K562 (cell line): Measurements from ENCODE around the gene RIMKLA. TPM values are rescaled to one million over a fixed set of nuclear protein-coding genes. Genes with fewer than 3 reads are reported as not detected.

Experiments
- ARNT ChIP-seq, 2 experiments: fragments of 450-650 bp; IDR thresholded peaks; 2 replicates each; pipeline ENCODE4 v1.6.1; 2016; ENCODE audit warnings: mild to moderate bottlenecking in 1 of 2
- BMI1 ChIP-seq: fragments of 150-350 bp; IDR thresholded peaks from 2 replicates; pipeline ENCODE4 v1.6.1; 2014; ENCODE audit warnings: low read length
- C11orf30 ChIP-seq: fragments of 450-650 bp; IDR thresholded peaks from 2 replicates; pipeline ENCODE4 v1.6.1; 2016; ENCODE audit warnings: low read depth, mild to moderate bottlenecking
- COPS2 ChIP-seq: fragments of 450-650 bp; conservative IDR thresholded peaks from 2 replicates; pipeline ENCODE4 v1.6.1; 2016; ENCODE audit warnings: mild to moderate bottlenecking, moderate library complexity
- CREBBP ChIP-seq: IDR thresholded peaks from one replicate; pipeline ENCODE4 v1.6.1; 2012; ENCODE audit warnings: low read depth, mild to moderate bottlenecking, control low read depth, inconsistent platforms, low read length
- HMGN3 ChIP-seq: IDR thresholded peaks from 2 replicates; pipeline ENCODE4 v1.6.1; 2011; ENCODE audit warnings: borderline replicate concordance, low read depth, mild to moderate bottlenecking, mixed read lengths, low read length; ENCODE audit not compliant: insufficient read length; ENCODE audit errors: extremely low read depth
- HOXB6 ChIP-seq: fragments of 250-450 bp; sonication (Bioruptor Pico); IDR thresholded peaks from 2 replicates; pipeline ENCODE4 v1.5.1; 2022; ENCODE audit warnings: mild to moderate bottlenecking, borderline replicate concordance
- KHSRP ChIP-seq: fragments of 450-650 bp; IDR thresholded peaks from 2 replicates; pipeline ENCODE4 v1.6.1; 2017
- KLF13 ChIP-seq: fragments of 450-650 bp; IDR thresholded peaks from 2 replicates; pipeline ENCODE4 v1.6.1; 2016; ENCODE audit warnings: missing genetic modification characterization, low read depth, mild to moderate bottlenecking, missing compliant biosample characterization, moderate library complexity, borderline replicate concordance
- POLR2AphosphoS2 ChIP-seq: IDR thresholded peaks from 2 replicates; pipeline ENCODE4 v1.6.1; 2012; ENCODE audit warnings: low read length, improper control_type of control experiment
- POLR2H ChIP-seq: IDR thresholded peaks from 2 replicates; pipeline ENCODE4 v1.6.1; 2016; ENCODE audit warnings: missing genetic modification characterization, low read depth, mild to moderate bottlenecking, control low read depth, missing compliant biosample characterization, moderate library complexity
- RBM22 ChIP-seq: fragments of 200-400 bp; formaldehyde crosslinking; IDR thresholded peaks from 2 replicates; pipeline ENCODE4 v1.6.1; 2018; ENCODE audit warnings: low read length, low read depth; ENCODE audit not compliant: poor library complexity, severe bottlenecking
- SMARCA5 ChIP-seq: fragments of 450-650 bp; IDR thresholded peaks from 2 replicates; pipeline ENCODE4 v1.6.1; 2016
- SREBF2 ChIP-seq: sonication (generic); formaldehyde crosslinking; IDR thresholded peaks from 2 replicates; pipeline ENCODE4 v1.4.0; 2020; ENCODE audit warnings: mild to moderate bottlenecking, missing genetic modification reagents
- SRSF7 ChIP-seq: fragments of 200-400 bp; formaldehyde crosslinking; optimal IDR thresholded peaks from 2 replicates; pipeline ENCODE3; 2017; ENCODE audit warnings: mild to moderate bottlenecking, low read depth, low read length
- TSHZ1 ChIP-seq: fragments of 250-450 bp; sonication (Bioruptor Pico); IDR thresholded peaks from 2 replicates; pipeline ENCODE4 v1.4.0; 2020; ENCODE audit warnings: mild to moderate bottlenecking, moderate library complexity
- ZBTB49 ChIP-seq: sonication (generic); formaldehyde crosslinking; IDR thresholded peaks from 2 replicates; pipeline ENCODE4 v1.8.0; 2022; ENCODE audit warnings: missing genetic modification reagents, mild to moderate bottlenecking, borderline replicate concordance
- ZC3H4 ChIP-seq: sonication (generic); formaldehyde crosslinking; IDR thresholded peaks from 2 replicates; pipeline ENCODE4 v1.9.0; 2021; ENCODE audit warnings: missing genetic modification reagents, borderline replicate concordance
- ZFX ChIP-seq: sonication (generic); formaldehyde crosslinking; IDR thresholded peaks from 2 replicates; pipeline ENCODE4 v1.8.0; 2022; ENCODE audit warnings: mild to moderate bottlenecking, missing genetic modification reagents, moderate library complexity
- ZNF696 ChIP-seq: fragments of 250-450 bp; sonication (Bioruptor Pico); conservative IDR thresholded peaks from 2 replicates; pipeline ENCODE4 v1.4.0; 2020; ENCODE audit warnings: mild to moderate bottlenecking, moderate library complexity
- ZZZ3 ChIP-seq: fragments of 450-650 bp; IDR thresholded peaks from 2 replicates; pipeline ENCODE4 v1.6.1; 2016; ENCODE audit warnings: antibody characterized with exemption, mild to moderate bottlenecking, moderate library complexity
- polyA plus RNA-seq, 8 experiments: library from polyadenylated mRNA; depleted of rRNA in 4 of 8; stranded (reverse) in 5 of 8; unstranded in 3 of 8; fragments of >200 nt; fragmentation: Nextera tagmentation in 2 of 8; fragmentation: Illumina TruSeq in 1 of 8; extraction: Ambion mirVana in 2 of 8; extraction: Trizol in 1 of 8; gene quantifications; 2 replicates each; pipeline versions ENCODE4 v1.2.1 to v1.2.3, GENCODE V29; 2011 to 2014; ENCODE audit warnings: inconsistent platforms in 1 of 8, missing spikeins in 1 of 8
- total RNA-seq, 7 experiments: library from RNA; depleted of rRNA in 6 of 7; stranded (reverse); fragments of >200 nt in 6 of 7; fragmentation: Illumina TruSeq in 2 of 7; extraction: Trizol in 2 of 7; gene quantifications; 2 replicates each; pipeline versions ENCODE4 v1.2.1 to v1.2.3, GENCODE V29; 2011 to 2021; ENCODE audit warnings: low replicate concordance in 1 of 7
- TF ChIP-seq, protein P1 (sequence below): fragments of 450-650 bp; formaldehyde crosslinking; IDR thresholded peaks from 2 replicates; pipeline ENCODE4 v1.4.0; 2020; ENCODE audit warnings: mild to moderate bottlenecking, mixed read lengths

The RIMKLA gene
- total and polyA plus RNA-seq, 9 of the 15 experiments (the other 6 are each of a cell fraction or from before 2014, with no cell fraction given): 0.02 TPM; not detected in 8

DNA sequence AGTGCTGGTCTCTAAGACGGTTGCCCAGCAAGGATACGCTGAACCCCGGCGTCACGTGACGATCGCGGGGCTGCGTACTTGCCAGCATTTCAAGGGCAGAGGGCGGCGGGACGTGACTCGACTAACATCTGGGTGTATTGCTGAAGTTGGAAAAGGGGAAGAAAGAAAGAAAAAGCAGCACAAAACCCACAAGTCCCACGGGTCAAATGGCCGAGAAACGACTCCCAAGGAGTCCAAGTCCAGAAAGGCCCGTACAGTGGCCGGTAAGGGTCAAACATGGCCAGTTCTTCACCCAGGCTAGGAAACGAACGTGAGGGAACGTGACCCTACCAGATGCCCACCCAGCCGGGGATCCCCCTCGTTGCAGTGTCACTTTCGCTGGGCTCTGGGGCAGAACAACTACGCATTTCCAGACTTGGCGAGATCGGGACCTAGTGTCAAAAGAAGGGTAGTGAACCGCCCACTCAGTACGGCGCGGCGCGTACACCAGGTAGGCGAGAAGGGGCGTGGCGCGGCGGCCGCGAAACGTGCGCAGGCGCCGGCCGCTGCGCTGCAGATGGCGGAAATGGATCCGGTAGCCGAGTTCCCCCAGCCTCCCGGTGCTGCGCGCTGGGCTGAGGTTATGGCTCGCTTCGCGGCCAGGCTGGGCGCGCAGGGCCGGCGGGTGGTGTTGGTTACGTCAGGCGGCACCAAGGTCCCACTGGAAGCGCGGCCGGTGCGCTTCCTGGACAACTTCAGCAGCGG is 75.6 kb downstream of the RIMKLA start, which contains the start of the genes PPCS and ZMYND12 (continued):
- TF ChIP-seq TSHZ1 (CRISPR knock-in tag) (no peak), ARNT (IDR thresholded peaks at IDR 0.05) (no peak), RBM22 (no peak), ZBTB49 (CRISPR knock-in tag) (no peak), SREBF2 (CRISPR knock-in tag) (no peak), ZFX (0 out of 2 replicates have a peak, but pooled peaks have one; percentile 86), ZNF696 (CRISPR knock-in tag) (no peak), C11orf30 (no peak), SRSF7 (no peak), HOXB6 (CRISPR knock-in tag) (no peak), POLR2AphosphoS2 (no peak), CREBBP (no peak), COPS2 (no peak), ZC3H4 (CRISPR knock-in tag) (no peak), SMARCA5 (no peak), BMI1 (no peak), KHSRP (no peak), KLF13 (tag) (peak; percentile 78; the same call in 1 of the 2 replicates), POLR2H (tag) (peak; percentile 50; the same call in 1 of the 2 replicates), ZZZ3 (no peak), HMGN3 (peak; percentile 49)
- TF ChIP-seq, protein P1, sequence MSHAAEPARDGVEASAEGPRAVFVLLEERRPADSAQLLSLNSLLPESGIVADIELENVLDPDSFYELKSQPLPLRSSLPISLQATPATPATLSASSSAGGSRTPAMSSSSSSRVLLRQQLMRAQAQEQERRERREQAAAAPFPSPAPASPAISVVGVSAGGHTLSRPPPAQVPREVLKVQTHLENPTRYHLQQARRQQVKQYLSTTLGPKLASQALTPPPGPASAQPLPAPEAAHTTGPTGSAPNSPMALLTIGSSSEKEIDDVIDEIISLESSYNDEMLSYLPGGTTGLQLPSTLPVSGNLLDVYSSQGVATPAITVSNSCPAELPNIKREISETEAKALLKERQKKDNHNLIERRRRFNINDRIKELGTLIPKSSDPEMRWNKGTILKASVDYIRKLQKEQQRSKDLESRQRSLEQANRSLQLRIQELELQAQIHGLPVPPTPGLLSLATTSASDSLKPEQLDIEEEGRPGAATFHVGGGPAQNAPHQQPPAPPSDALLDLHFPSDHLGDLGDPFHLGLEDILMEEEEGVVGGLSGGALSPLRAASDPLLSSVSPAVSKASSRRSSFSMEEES (CRISPR knock-in tag): peak; percentile 51
